HG02642 (cell line): ENCODE results near the gene PID1.

Source experiments
- ATAC-seq: cut with Tn5 transposase; IDR thresholded peaks from one replicate; pipeline ENCODE4 v1.9.1; 2021; ENCODE audit warnings: mild to moderate bottlenecking; ENCODE audit not compliant: unreplicated experiment, poor library complexity

The PID1 gene

GRCh38 chr2:229270551-229271410 is at the start of gene PID1:
Gene PID1, minus strand, starts transcription at chr2:229271287. Its CDS starts 244 bp downstream, at chr2:229271043.
- no peak for ATAC-seq

GRCh38 chr2:229319558-229319957 is 48.5 kb upstream of the PID1 start:
- no peak for ATAC-seq

GRCh38 chr2:229314117-229314516 is 43.0 kb upstream of the PID1 start:
- ATAC-seq = no peak

GRCh38 chr2:229313591-229313990 is 42.5 kb upstream of the PID1 start:
- no peak for ATAC-seq

GRCh38 chr2:229301237-229301636 is 30.1 kb upstream of the PID1 start:
- no peak for ATAC-seq

DNA sequence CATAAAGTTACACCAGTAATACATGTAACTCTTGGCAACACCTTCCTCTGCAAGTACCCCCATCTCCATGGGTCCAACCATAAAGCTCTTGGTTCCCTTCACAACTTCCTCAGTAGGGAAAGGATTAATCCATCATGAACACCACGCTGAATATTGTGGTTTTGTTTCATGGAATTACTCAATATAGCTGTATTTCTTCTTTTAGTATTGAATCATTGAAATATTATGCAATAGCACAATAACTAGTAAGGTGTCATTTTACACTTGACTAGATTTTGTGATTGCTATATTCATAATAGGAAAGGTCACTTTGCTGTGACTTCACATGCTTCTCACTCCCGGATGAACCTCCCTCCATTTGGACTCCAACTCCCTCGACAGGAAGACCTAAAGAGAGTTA is 29.7 kb upstream of the PID1 start:
- no peak for ATAC-seq

DNA sequence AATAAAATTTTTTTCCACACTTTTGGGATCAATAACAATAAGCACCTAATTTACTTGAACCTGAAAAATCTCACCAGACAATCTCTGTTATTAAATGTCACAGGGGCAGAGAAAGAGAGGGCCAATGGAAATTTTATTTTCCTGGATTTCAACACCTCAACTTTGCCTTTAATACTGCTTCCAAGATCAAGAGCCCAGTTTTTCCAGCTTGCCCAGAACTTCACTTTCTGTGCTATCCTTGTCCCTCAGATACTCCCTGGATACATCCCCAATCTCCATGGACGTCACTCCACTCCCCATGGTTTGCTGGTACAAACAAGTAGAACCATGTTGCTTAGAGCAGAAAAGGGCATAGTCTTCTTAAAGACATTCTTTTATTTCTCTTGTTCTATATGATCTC is 29.3 kb upstream of the PID1 start:
- no peak for ATAC-seq

- ATAC-seq = no peak
These were observed 26.2 kb upstream of the PID1 start for GRCh38 chr2:229297247-229297646.

DNA sequence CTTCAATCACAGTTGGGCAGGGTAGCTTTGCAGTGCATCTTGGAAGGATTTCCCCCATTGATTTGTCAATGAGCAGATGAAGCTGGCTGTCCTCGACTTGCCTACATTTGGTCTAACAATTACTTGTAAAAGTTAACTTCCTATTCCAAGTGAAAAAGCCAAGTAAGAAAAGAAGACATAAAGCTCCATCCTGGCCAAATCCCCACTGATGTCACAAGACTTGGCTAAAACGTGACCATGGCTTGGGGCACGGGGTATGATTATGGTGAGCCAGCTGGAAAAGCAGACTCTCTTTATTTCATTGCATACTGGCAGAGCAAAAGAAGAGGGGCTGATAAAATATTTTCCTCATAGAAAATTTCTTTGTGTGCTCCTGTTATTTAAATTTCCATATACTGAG is 25.4 kb upstream of the PID1 start:
- ATAC-seq = no peak

DNA sequence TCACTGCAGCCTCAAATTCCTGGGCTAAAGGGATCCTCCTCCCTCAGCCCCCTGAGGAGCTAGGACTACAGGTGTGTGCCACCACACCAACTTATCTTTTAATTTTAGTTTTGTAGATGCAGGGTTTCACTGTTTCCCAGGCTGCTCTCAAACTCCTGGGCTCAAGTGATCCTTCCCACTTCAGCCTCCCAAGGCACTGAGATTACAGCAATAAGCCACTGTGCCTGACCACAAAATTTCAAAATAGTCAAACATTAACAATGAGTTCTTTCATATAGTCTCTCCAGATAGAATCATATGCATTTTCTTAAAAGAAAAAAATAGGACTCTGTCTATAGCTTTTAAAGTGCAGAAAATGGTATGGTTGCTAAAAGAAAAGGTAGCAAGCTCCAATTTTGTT is 24.9 kb upstream of the PID1 start:
- no peak for ATAC-seq

GRCh38 chr2:229287823-229288222 is 16.7 kb upstream of the PID1 start:
- ATAC-seq = no peak

DNA sequence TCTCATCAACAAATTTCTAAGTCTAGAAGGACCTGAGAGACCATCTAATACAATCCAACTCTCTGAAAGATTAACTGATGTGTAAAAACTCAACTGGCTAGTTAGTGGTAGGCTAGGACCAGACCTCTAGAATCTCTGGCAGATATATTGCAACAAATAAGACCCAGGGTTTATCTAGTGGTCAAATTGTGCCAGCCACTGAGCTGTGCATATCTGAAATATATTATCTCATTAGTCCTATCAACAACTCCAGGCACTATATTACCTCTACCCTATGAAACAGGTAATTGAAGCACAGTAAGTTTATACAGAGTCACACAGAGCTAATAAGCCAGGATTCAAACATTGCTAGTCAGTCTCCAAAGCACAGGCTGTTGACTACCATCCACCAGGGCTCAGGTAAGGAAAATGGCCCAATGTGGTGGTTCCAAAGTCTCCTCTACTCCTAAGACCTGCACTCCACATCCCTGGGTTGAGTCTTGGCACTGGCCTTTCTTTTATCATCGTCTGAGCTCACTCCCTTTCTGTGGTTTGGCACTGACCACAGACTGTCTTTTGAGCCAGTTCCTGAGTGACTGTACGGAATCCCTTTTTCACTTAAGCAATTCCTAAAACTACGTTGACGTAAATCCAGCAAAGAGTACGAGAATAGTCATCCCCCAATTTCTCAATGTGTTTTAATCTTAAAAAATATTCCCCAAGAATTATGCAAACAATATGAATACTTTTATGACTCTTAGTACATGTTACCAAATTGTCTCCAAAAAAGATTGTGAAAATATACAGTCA is 11.9 kb upstream of the PID1 start:
- no peak for ATAC-seq

DNA sequence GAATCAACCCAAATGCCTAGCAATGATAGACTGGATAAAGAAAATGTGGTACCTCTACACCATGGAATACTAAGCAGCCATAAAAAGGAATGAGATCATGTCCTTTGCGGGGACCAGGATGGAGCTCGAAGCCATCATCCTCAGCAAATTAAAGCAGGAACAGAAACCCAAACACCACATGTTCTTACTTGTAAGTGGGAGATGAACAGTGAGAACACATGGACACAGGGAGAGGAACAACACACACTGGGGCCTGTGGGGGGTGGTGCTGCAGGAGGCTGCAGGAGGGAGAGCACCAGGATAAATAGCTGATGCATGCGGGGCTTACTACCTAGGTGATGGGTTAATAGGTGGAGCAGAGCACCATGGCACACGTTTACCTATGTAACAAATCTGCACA is 8.4 kb upstream of the PID1 start:
- no peak for ATAC-seq

DNA sequence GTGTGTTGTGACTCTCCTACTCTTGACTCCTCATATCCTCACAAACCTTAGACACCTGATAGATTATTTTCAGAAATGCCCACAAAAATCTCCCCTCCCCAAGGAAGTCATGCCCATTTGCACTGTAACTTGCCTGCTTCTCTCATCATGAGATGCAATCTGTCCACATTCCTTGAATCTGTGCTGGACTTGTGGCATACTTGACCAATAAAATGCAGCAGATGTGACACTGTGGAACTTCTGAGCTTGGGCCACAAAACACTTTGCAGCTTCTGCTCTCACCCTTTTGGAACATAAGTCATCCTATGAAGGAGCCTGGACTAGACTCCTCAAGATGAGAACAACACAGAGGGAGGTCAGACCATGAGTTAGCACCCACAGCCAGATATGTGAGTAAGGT is 4.4 kb upstream of the PID1 start:
- ATAC-seq = no peak

DNA sequence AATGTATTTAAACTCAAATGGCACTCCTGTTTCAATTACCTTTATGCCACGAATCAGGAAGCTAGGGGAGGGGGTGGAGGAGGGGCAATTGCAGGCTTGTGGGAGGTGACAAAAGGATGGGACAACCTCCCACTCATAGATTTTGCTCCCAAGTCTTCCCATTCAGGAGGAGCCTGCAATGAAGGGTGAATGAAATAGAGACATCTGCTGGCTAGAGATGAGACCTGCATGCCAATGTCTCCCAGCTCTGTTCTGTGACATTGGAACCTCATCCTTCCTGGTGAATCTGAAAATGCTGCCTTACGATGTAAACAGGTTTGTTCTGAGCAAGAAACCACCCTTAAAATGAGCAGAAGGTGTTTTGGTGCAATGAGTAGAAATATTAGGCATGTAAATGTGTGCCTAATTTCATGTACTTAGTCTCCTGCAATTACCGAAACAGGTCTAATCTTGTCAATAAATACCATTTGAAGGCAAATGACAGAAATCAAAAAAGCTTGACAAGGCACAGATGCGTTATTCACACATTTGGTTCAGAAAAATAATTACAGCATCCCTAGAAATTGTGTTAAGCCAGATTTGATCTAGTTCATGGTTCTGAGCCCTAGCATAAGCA is 2.7 kb upstream of the PID1 start:
- peak; percentile 81 for ATAC-seq

DNA sequence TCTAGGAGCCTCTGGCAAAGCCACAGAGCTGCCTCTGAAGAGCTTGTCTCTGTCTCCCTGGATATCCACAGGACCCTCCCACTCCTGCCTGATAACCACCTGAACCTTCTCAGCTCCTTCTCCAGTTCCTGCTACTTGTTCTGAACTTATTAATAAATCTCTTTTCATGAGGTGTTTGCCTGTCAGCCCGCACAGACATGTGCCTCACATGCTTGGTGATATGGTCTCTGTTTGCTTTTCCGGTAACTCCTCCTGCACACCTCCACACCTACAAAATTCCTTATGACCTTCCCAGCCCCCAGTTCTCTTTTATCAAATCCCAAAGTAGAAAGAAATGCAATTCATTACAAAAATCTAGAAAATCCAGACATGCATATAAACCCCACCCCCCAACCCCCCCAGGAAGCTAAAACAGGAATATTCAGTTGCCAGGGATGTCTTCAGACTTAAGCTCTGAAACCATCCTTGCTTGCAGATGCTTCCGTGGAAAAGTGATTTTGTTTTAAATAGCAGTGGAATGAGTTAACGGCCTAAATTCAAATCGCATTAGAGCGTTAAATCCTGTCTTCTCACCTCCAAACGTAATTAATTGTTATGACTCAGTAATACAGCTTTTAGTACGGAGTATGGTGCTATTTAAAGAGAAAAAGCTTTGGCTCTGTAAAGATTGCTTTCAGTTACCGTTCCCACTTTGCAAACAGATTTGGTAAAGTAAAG is 2.1 kb upstream of the PID1 start:
- ATAC-seq = no peak

GRCh38 chr2:229269941-229270340 is 1.1 kb downstream of the PID1 start:
- no peak for ATAC-seq

DNA sequence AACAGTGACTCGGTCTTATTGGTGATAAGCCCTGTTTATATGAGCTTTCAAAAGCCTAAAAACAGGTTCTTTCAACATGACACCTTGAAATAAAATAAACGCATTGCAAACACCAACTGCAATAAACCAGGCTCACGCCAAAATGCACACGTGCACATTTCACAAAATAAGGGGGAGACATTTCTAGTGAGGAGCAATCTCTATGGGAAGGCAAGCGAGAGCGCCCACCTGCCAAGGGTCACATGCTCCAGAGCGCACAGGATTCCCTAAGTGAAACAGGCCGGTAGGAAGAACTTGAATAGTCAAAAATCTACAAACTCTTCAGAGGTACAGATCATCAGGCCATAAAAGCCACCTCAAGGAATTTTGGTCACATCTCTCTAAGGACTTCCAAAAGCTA is 1.9 kb downstream of the PID1 start:
- no peak for ATAC-seq

- no peak for ATAC-seq
These were observed 2.5 kb downstream of the PID1 start for GRCh38 chr2:229268626-229269025.

DNA sequence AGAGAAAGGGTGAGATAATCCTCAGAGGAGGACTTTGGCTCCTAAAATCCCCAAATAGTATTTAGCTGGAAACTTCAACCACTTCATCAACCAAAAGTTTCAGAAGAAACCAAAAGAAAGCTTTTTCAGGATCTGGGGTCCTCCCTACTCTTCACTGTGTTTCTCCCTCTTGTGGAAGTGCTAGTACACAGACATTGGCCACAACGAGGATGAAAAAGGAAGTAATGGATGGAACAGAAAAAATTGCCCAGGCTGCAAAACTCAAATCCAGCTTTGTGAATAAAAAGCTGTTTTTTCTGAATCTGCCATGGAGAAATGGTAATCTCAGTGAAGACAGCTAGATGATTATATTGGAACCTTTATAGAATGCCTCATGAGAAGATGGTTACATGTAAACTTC is 4.0 kb downstream of the PID1 start:
- ATAC-seq = no peak

GRCh38 chr2:229265727-229266126 is 5.4 kb downstream of the PID1 start:
- ATAC-seq = no peak
